ENCODE data around the gene EGFL6. TPM values are rescaled to one million over a fixed set of nuclear protein-coding genes. Genes with fewer than 3 reads are reported as not detected.
"Not testable (repeated sequence)": the region's sequence is repeated elsewhere in the genome, so short reads cannot be mapped to it uniquely, and the experiment has no call there.

EGFL6 gene
- total and polyA plus RNA-seq, 2 experiments from 2014 or later, result 116 to 131 TPM

GRCh38 chrX:13638021-13638420 lies 68.6 kb downstream of the EGFL6 start:
- 68% methylated on average over 1 of the region's 1 CpG for WGBS (ENCODE audit: low lambda C conversion rate, missing lambda C conversion rate)
- Histone ChIP-seq H3K36me3 (replicated peaks; ENCODE audit: insufficient read depth, low read depth) (no peaks in the 10 kb centered on the region), H2AFZ (no peak overlapping the region), H3K9me2 (replicated peaks; ENCODE audit: insufficient read depth) (no peaks in the 10 kb centered on the region), H3K9me3 (ENCODE audit: low read depth) (no peaks in the 10 kb centered on the region), H3K4me2 (no peak overlapping the region), H3K27ac (no peak overlapping the region), H3K79me2 (no peaks in the 10 kb centered on the region), H3K27me3 (no peaks in the 10 kb centered on the region), H3K4me3 (no peak overlapping the region), H3K4me1 (ENCODE audit: insufficient read depth) (no peaks in the 10 kb centered on the region), H4K20me1 (ENCODE audit: insufficient read depth, poor library complexity, severe bottlenecking) (no peaks in the 10 kb centered on the region)
- TF ChIP-seq EZH2phosphoT487 (IDR thresholded peaks at IDR 0.05; ENCODE audit: low read depth, severe bottlenecking, unreplicated experiment) (no peak), EZH2 (IDR thresholded peaks at IDR 0.05; ENCODE audit: borderline replicate concordance) (no peak), CTCF (IDR thresholded peaks at IDR 0.05; ENCODE audit: poor library complexity) (no peak)
- no peak for DNase-seq (ENCODE audit: low spot score)

- no peak overlapping the region for H3K4me2 ChIP-seq
Measured at GRCh38 chrX:13638826-13639225, 69.4 kb downstream of the EGFL6 start.

GRCh38 chrX:13641684-13642083 lies 72.3 kb downstream of the EGFL6 start:
- not testable (repeated sequence) for H3K27ac ChIP-seq; H2AFZ ChIP-seq; H4K20me1 ChIP-seq (ENCODE audit: insufficient read depth, poor library complexity, severe bottlenecking); H3K36me3 ChIP-seq (replicated peaks; ENCODE audit: insufficient read depth, low read depth); H3K9me3 ChIP-seq (ENCODE audit: low read depth); DNase-seq (ENCODE audit: low spot score); H3K4me3 ChIP-seq; H3K27me3 ChIP-seq; H3K4me2 ChIP-seq; H3K79me2 ChIP-seq; H3K4me1 ChIP-seq (ENCODE audit: insufficient read depth); H3K9me2 ChIP-seq (replicated peaks; ENCODE audit: insufficient read depth)
- WGBS (ENCODE audit: low lambda C conversion rate, missing lambda C conversion rate), result 87% methylated on average over 2 of the region's 4 CpGs

More at GRCh38 chrX:13638826-13639225, 69.4 kb downstream of the EGFL6 start:
- Histone ChIP-seq H3K9me2 (replicated peaks; ENCODE audit: insufficient read depth) (no peaks in the 10 kb centered on the region), H3K9me3 (ENCODE audit: low read depth) (no peaks in the 10 kb centered on the region), H2AFZ (no peak overlapping the region), H3K79me2 (no peaks in the 10 kb centered on the region), H3K36me3 (replicated peaks; ENCODE audit: insufficient read depth, low read depth) (no peaks in the 10 kb centered on the region), H3K4me1 (ENCODE audit: insufficient read depth) (no peaks in the 10 kb centered on the region), H3K4me3 (no peak overlapping the region), H4K20me1 (ENCODE audit: insufficient read depth, poor library complexity, severe bottlenecking) (no peaks in the 10 kb centered on the region), H3K27me3 (no peaks in the 10 kb centered on the region), H3K27ac (no peak overlapping the region)
- no peak for TF ChIP-seq CTCF (IDR thresholded peaks at IDR 0.05; ENCODE audit: poor library complexity)
- TF ChIP-seq EZH2phosphoT487 (IDR thresholded peaks at IDR 0.05; ENCODE audit: low read depth, severe bottlenecking, unreplicated experiment), result no peak
- no peak for TF ChIP-seq EZH2 (IDR thresholded peaks at IDR 0.05; ENCODE audit: borderline replicate concordance)
- 56% methylated on average over 3 of the region's 3 CpGs for WGBS (ENCODE audit: low lambda C conversion rate, missing lambda C conversion rate)
- no peak for DNase-seq (ENCODE audit: low spot score)

GRCh38 chrX:13645464-13646153 lies 76.2 kb downstream of the EGFL6 start:
- Histone ChIP-seq H3K4me1 (ENCODE audit: insufficient read depth) (peaks cover 4% of the 10 kb centered on the region), H3K4me3 (no peak overlapping the region), H3K9me3 (ENCODE audit: low read depth) (no peaks in the 10 kb centered on the region), H4K20me1 (ENCODE audit: insufficient read depth, poor library complexity, severe bottlenecking) (no peaks in the 10 kb centered on the region), H3K36me3 (replicated peaks; ENCODE audit: insufficient read depth, low read depth) (no peaks in the 10 kb centered on the region), H3K27ac (no peak overlapping the region), H3K9me2 (replicated peaks; ENCODE audit: insufficient read depth) (no peaks in the 10 kb centered on the region), H3K79me2 (no peaks in the 10 kb centered on the region), H3K4me2 (no peak overlapping the region), H2AFZ (peak overlapping the region; percentile 46), H3K27me3 (no peaks in the 10 kb centered on the region)
- TF ChIP-seq CTCF (IDR thresholded peaks at IDR 0.05; ENCODE audit: poor library complexity) (no peak), EZH2 (IDR thresholded peaks at IDR 0.05; ENCODE audit: borderline replicate concordance) (no peak), EZH2phosphoT487 (IDR thresholded peaks at IDR 0.05; ENCODE audit: low read depth, severe bottlenecking, unreplicated experiment) (no peak)
- WGBS (ENCODE audit: low lambda C conversion rate, missing lambda C conversion rate), result 67% methylated on average over 9 of the region's 9 CpGs
- no peak for DNase-seq (ENCODE audit: low spot score)

Data from hepatocyte (in vitro differentiated cells).